HL-60/S4 treated with phorbol 12-myristate 13-acetate at 8.2 ng/mL for 4 days and 3 days (cell line): Measurements from ENCODE around the gene ZNF217.
"Not testable (repeated sequence)": the region's sequence is repeated elsewhere in the genome, so short reads cannot be mapped to it uniquely, and the experiment has no call there.

Source experiments
- in situ Hi-C: fragments of 300-500 bp; cut with MboI; formaldehyde crosslinking; loops from 2 replicates; pipeline ENCODE4 v1.15.0; 2022; ENCODE audit warnings: low sequenced_read_pairs

Gene ZNF217

DNA sequence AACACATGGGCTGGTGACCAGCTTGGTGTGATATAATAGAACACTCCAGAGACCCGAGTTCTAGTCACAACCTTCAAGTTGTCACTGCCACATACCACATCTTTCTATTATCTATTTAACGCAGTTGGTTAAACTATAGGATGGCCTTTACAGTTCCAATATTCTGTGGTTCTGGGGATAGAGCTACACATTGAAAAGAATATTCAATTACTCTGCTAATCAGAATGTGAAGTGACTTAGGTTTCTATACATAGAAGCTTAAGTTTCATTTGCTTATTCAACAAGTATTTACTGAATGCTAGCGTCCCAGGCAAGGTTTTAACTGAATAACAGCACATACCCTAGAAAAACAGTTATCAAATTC, 9.1 kb downstream of the ZNF217 start:
- in situ Hi-C loops: not testable (repeated sequence)

GRCh38 chr20:53583660-53584549, 9.7 kb downstream of the ZNF217 start:
- in situ Hi-C loops: not testable (repeated sequence)

DNA sequence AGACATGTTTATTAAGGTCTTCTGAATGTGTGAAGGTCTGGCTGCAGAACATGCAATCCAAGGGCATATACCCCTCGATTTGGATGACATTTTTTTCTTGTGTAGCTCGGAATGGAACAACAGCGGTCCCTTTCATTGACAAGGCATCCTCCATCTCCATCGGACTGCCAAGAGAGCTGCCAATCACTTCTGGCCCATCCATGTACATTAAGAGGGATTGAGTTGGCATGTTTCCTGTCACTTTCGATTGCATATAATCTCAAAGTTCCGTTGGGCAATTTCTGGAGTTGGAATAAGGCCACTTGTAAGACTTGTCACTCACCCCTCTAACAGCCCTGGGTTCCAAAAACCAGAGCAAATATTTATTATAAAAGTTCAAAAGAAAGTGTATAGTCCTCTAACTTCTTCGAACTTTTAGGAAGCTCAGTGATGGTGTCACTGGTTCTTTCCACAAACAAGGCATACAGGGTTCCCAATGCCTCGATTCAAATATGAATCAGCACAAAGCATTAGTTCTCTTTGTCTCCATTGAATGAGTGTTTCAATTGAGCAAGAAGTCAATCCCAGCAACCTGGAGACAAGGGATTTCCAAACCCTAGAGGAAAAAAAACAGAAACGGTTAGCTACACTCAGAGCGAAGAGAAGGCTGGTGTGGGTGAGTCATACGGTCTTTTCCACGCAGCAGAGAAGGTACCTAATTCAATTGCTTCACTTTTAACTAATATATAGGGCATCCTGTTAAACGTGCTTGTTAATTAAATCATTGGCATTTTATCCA, 10.9 kb downstream of the ZNF217 start:
- in situ Hi-C loops: no loop called here

DNA sequence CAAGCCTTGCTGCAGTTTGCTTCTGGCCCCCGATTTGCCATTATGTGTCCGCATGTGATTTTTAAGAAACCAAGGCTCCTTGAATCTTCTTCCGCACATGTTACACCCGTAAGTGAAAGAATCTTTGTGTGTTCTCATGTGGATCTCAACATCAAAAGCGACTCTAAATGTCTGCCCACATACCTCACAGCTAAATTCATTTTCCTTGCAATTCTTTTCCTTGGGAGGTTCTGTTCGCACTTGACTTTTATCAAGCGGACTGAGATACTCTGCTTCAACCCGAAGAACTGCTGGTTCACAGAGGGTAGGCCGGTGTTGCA, 11.4 kb downstream of the ZNF217 start:
- in situ Hi-C loops: no loop called here

GRCh38 chr20:53581444-53582250, 12.0 kb downstream of the ZNF217 start:
- in situ Hi-C loops: no loop called here

DNA sequence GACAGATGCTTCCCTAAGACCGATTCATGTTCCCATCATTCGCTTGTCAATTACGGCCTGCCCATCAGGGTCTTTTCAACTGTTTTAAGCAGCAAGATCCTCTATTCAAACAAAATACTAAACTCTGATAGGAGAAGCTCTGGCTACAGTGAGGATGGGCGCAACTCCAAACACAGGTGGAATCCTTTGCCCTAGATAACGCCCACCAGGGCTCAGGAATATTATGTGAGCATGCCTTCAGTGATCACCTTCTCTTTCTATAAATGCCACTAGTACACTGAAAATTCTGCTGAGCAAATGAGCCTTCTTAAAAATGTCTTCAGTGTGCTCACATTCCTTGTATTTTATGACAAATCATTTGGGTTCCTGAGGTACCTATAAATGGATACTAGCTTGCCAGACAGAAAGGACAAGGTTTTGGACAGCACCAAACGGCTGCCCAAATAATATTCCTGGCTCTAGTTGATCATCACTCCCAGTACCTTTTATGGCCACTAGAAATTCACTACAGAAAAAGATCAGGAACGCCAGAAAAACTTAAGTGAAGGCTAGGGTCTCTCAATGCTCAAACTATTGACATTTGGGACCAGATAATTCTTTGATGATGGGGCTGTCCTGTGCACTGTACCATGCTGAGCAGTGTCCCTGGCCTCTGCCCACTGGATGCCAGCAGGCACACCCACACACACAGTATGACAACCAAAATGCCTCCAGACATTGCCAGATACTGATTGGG, 13.1 kb downstream of the ZNF217 start:
- in situ Hi-C loops: no loop called here

DNA sequence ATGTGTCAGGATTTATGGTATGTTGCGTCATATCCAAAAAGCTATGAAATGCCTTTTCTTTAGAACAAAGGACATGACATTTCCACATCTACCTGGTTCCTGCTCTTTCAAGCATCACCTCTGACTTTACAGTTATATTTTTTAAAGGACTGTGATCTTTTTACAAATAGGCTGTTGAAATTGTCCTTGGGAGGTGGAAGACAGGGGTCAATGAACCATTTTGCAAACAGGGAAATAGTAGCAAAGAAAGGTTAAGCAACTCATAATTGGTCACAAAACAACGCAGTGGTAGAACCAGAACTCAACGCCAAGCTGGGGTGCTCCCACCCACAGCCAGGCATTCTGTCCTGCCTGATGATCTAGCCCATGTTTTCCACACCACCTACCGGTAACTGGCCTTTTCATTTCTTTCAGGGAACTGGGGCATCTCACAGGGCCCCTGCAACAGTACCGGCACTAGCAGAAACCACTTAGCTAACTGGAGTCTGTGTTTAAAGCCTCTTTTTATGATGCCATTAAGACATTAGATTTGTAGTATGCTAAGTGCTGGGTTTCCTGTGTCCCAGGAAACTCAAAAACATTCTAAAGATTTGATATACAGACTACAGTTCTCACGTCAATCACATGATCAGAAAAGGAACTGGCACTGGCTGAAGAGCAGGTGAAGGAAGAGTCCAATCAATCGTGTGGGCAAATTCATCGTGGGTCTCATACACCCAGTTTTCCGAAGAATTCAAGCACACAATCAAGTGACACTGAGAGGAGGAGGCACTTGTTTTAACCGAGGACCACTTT, 13.9 kb downstream of the ZNF217 start:
- in situ Hi-C loops: loop anchor here (5.0 kb wide), 1 partner anchor 363 kb away; no protein-coding TSS in a partner anchor

GRCh38 chr20:53579266-53579580, 14.4 kb downstream of the ZNF217 start:
- in situ Hi-C loops: loop anchor here (5.0 kb wide), 1 partner anchor 363 kb away; no protein-coding TSS in a partner anchor

DNA sequence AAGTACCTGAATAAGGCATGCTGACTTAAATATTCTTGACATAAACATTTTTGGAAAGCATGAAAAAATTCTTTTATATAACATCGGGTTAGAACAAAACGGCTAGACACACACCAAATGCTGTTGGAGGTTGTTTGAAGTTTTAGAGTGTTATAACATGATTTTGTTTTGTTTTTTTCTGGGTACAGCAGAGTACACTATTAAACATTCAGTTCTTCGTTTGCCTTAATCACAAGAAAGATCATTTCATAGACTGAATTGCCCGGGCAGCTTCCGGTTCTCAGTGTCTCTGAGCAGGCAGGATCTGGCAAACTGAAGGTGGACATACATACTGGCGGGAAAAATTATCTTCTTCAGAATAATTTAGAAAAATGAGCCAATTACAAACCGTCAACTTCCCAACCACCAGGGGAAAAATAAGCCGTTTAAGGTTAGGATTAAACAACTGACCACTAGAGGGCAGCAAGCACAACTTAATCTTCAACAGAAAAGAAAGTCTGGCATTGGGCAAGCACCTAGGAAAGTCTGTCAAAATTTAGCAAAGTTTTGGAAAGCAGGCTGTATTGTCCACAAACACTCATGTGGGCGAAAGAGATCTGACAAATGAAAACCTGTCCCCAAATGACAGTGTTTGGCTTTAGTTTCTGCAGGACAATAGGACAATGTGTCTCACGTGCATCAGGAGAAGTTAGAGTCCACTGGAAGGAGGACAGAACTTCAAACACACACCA, 15.0 kb downstream of the ZNF217 start:
- in situ Hi-C loops: loop anchor here (5.0 kb wide), 1 partner anchor 364 kb away; no protein-coding TSS in a partner anchor

- in situ Hi-C loops: loop anchor here (5.0 kb wide), 1 partner anchor 366 kb away; no protein-coding TSS in a partner anchor
These were observed 16.9 kb downstream of the ZNF217 start for GRCh38 chr20:53576586-53577318.

GRCh38 chr20:53576195-53576580, 17.5 kb downstream of the ZNF217 start:
- in situ Hi-C loops: loop anchor here (5.0 kb wide), 1 partner anchor 366 kb away; no protein-coding TSS in a partner anchor

- in situ Hi-C loops: loop anchor here (5.0 kb wide), 1 partner anchor 367 kb away; no protein-coding TSS in a partner anchor
These were observed 18.0 kb downstream of the ZNF217 start for GRCh38 chr20:53575481-53576194.

DNA sequence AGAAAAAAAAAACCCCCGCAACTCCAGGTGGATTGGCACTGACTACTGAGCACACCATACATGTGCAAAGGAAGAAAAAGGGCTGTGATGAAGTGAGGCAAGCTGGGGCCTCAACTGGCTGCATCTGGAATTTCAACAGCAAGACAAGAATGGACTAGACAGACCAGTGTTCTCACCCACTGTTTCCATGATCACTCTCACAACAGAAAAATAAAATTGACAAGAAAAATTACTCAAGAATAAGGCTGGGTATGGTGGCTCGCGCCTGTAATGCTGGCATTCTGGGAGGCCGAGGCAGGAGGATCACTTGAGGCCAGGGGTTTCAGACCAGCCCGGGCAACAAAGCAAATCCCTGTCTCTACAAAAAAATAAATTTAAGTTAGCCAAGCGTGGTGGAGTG, 18.8 kb downstream of the ZNF217 start:
- in situ Hi-C loops: loop anchor here (5.0 to 25.0 kb wide), 3 partner anchors 367 to 637 kb away; partner anchors contain the start of genes BCAS1 and PFDN4

DNA sequence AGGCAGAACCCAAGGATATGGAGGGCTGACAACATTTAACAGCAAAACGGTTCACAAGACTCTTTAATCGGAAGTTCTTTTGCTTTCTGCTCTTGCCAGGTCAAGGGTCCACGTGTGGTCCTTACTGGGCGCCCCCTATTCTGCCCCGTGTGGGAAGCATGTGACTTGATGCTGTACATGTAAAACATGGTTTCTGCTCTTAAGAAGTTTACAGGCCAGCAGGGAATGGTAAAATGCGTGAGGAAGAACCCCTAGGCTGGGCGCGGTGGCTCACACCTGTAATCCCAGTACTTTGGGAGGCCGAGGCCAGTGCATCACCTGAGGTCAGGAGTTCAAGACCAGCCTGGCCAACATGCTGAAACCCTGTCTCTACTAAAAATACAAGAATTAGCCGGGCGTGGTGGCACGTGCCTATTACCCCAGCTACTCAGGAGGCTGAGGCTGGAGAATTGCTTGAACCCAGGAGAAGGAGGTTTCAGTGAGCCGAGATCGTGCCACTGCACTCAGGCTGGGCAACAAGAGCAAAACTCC, 19.3 kb downstream of the ZNF217 start:
- in situ Hi-C loops: loop anchor here (25.0 kb wide), 2 partner anchors 488 to 638 kb away; partner anchors contain the start of genes BCAS1 and PFDN4

GRCh38 chr20:53571555-53572286, 21.9 kb downstream of the ZNF217 start:
- in situ Hi-C loops: loop anchor here (25.0 kb wide), 2 partner anchors 491 to 641 kb away; partner anchors contain the start of genes BCAS1 and PFDN4
